Omental fat pad (tissue), 4 donors: ENCODE results near the gene ZBTB4. TPM values are rescaled to one million over a fixed set of nuclear protein-coding genes. Genes with fewer than 3 reads are reported as not detected.

ENCODE experiments used
- ATAC-seq: fragments of 150-250 bp; one replicate; pipeline ENCODE4 v1.9.1; 2016; ENCODE audit warnings: mild to moderate bottlenecking, moderate library complexity; ENCODE audit not compliant: low FRiP score
- DNase-seq: peaks from one replicate; pipeline ENCODE4 v3.0.0-alpha.2; 2019; ENCODE audit warnings: low spot score
- CTCF ChIP-seq, 3 donors: fragments of 450-650 bp; IDR thresholded peaks; one replicate each; pipeline ENCODE4 v1.5.1; 2016 to 2017; ENCODE audit warnings: antibody characterized with exemption in 3 of 3, mild to moderate bottlenecking in 3 of 3, moderate library complexity in 2 of 3
- total RNA-seq, 4 donors: library from RNA; depleted of rRNA; stranded (reverse); fragments of >200 nt; gene quantifications; one replicate each; pipeline ENCODE4 v1.1.0, GENCODE V29; 2016

The ZBTB4 gene
- total RNA-seq, 4 donors from 2014 or later = 27.5 to 57.9 (median 38.5) TPM

GRCh38 chr17:7444682-7445618 lies 34.5 kb downstream of the ZBTB4 start, which contains the start of gene CHRNB1:
Gene CHRNB1 (plus strand): TSS chr17:7445061. CDS start chr17:7445128, 67 bp downstream.
- DNase-seq (peak; percentile 67), ATAC-seq (peak; percentile 88)
- TF ChIP-seq CTCF (IDR thresholded peaks at IDR 0.05) = no peak

GRCh38 chr17:7443499-7444485 lies 35.6 kb downstream of the ZBTB4 start:
- no peak for ATAC-seq

DNA sequence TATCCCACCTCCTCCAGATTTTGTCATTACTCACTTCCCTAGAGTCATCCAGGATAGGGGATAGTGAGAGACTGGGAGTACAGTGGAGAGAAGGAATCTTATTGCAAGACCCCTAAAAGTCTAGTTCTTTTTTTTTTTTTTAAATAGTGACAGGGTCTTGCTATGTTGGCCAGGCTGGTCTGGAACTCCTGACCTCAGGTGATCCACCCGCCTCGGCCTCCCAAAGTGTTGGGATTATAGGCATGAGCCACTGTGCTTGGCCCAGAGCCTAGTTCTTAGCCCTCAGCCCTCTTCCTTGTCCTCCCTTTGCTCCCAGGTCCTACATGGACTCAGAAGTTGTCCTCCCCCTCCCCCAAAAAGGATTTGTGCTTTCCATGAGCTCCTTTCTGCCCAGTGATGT lies 37.3 kb downstream of the ZBTB4 start:
- TF ChIP-seq CTCF (IDR thresholded peaks at IDR 0.05) = no peak
- DNase-seq = no peak
- ATAC-seq = no peak

More at GRCh38 chr17:7443499-7444485, 35.6 kb downstream of the ZBTB4 start:
- no peak for DNase-seq
- no peak for TF ChIP-seq CTCF (IDR thresholded peaks at IDR 0.05)

GRCh38 chr17:7441266-7441665 lies 38.2 kb downstream of the ZBTB4 start:
- ATAC-seq (no peak), DNase-seq (no peak)
- no peak for TF ChIP-seq CTCF (IDR thresholded peaks at IDR 0.05)

DNA sequence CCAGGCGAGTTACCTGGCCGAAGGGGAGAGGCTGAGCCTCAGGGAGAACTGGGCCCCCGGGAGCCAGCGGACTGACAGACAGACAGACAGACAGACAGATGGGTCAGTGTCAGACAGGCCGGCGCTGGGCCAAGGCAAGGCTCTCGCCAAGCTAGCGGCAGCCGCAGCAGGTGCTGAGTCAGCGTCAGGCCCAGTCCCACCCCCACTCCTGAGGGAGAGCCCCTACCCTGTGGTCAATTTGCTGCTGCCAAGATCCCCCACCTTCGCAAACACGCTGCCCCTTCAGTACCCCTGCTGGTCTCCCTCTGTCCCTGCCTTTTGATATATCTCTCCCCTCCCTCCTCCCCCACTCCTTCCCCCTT lies 38.6 kb downstream of the ZBTB4 start:
- no peak for TF ChIP-seq CTCF (IDR thresholded peaks at IDR 0.05)
- DNase-seq = no peak

GRCh38 chr17:7440113-7440833 lies 39.2 kb downstream of the ZBTB4 start:
- ATAC-seq (no peak), DNase-seq (peak; percentile 57)
- no peak for TF ChIP-seq CTCF (IDR thresholded peaks at IDR 0.05)

More for the DNA sequence above, 38.6 kb downstream of the ZBTB4 start:
- no peak for ATAC-seq
